Measurements from ENCODE around the gene KIAA1210. TPM values are rescaled to one million over a fixed set of nuclear protein-coding genes. Genes with fewer than 3 reads are reported as not detected.

Gene KIAA1210
- total and polyA plus RNA-seq, 5 experiments from 2014 or later, result not detected

DNA sequence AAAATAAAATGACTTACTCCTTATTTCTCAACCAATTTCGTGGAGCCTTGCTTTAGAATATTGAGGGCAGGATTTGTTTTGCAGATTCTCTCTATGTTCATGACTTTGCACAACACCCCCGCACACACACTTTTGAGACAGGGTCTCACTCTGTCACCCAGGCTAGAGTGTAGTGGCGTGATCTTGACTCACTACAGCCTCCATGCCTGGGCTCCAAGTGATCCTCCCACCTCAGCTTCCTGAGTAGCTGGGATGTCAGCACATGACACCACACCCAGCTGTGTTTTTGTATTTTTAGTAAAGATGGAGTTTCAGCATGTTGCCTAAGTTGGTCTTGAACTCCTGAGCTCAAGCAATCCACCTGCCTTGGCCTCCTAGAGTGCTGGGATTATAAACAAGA, 42.8 kb downstream of the KIAA1210 start:
- no peaks in the 10 kb centered on the region for H3K36me3 Mint-ChIP-seq
- no peaks in the 10 kb centered on the region for H3K9me3 Mint-ChIP-seq
- POLR2A ChIA-PET, result no interaction called here
- no peak for DNase-seq
- no peak overlapping the region for H3K27ac Mint-ChIP-seq
- peaks cover 0 to 2% (median 0%) of the 10 kb centered on the region in 5 donors for H3K27me3 Mint-ChIP-seq
- no peak overlapping the region for H3K4me3 Mint-ChIP-seq
- no peak for ATAC-seq
- peaks cover 0 to 3% (median 0%) of the 10 kb centered on the region in 4 donors for H3K4me1 Mint-ChIP-seq

DNA sequence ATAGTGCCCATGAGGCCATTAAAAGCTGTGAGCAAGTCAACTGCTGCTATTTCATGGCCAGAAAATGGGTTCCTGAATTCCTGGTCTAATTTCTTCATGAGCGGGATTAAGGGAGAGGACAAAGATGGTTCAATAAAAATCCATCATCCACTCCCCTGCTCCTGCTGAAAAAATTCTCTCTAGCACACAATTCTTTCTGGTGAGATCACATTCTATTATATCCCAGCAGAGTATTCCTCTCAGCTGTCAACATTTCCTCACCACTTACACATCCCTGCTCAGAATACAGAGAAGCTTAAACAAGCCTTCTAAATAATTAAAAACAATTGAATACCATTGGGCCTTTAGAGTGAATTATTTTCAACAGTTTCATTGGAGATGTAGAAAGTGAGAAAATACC, 45.3 kb downstream of the KIAA1210 start:
- no peak for DNase-seq
- ATAC-seq, result no peak
- Mint-ChIP-seq H3K4me3 (no peak overlapping the region), H3K9me3 (no peaks in the 10 kb centered on the region), H3K4me1 (no peaks in the 10 kb centered on the region), H3K27ac (no peak overlapping the region), H3K27me3 (peaks cover 0 to 3% (median 0%) of the 10 kb centered on the region in 5 donors), H3K36me3 (no peaks in the 10 kb centered on the region)
- POLR2A ChIA-PET, result no interaction called here

DNA sequence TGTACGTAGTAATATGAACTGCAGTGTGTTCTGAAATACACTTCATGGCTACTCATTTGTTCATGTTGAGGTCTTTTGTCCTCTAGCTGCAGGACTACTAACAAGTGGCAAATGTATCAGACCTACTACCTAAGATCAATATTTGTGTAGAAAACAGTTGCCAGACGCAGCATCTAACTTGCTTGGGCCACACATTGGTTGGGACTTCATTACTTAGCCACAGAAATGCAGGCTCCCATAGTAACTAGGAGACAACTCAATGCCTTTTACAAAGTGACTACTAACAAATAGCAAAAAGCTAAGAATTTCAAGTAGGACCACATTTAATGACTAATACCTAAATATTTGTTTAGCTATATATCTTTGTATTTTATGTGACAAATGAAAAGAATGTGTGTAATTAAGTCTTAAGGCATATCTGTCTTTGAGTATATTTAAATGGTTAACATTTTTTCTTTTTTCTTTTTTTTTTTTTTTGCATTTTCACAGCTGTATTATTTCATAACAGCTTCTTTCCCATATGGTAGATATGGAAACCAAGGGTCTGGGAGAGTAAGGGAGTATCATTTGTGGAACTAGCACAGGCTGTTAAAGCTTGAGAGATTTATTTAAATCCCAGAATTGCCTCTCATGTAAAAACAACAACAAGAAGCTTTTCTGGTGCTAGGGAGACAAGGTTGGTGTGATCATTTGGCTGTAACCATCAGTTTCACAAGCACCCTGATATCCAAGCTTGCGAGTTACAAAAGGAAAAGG, 52.2 kb downstream of the KIAA1210 start:
- POLR2A ChIA-PET, result no interaction called here
- Mint-ChIP-seq H3K4me3 (no peak overlapping the region), H3K4me1 (peaks cover 0 to 9% (median 0%) of the 10 kb centered on the region in 4 donors), H3K9me3 (no peaks in the 10 kb centered on the region), H3K27ac (no peak overlapping the region), H3K36me3 (no peaks in the 10 kb centered on the region), H3K27me3 (peaks cover 0 to 2% (median 0%) of the 10 kb centered on the region in 5 donors)
- ATAC-seq (no peak), DNase-seq (no peak)

DNA sequence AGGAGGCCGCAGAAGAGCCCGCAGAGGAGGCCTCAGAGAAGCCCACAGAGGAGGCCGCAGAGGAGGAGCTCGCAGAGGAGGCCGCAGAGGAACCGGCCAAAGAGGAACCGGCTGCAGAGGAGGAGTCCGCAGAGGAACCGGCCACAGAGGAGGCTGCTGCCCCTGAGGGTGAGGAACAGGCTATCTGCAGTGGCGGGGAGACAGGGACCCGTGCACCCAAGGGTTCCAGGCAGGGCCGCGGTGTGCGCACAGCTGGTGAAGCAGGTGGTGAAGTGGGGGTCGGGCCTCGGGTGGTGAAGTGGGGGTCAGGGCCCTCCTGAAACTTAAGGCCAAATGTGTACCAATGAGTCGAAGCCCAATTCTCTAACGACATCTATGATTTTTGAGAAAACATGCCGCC, 53.7 kb downstream of the KIAA1210 start:
- H3K9me3 Mint-ChIP-seq, result no peaks in the 10 kb centered on the region
- POLR2A ChIA-PET, result no interaction called here
- ATAC-seq (no peak), DNase-seq (no peak)
- no peaks in the 10 kb centered on the region for H3K36me3 Mint-ChIP-seq
- no peaks in the 10 kb centered on the region for H3K27me3 Mint-ChIP-seq
- H3K4me1 Mint-ChIP-seq, result peaks cover 0 to 9% (median 0%) of the 10 kb centered on the region in 4 donors
- H3K27ac Mint-ChIP-seq, result no peak overlapping the region
- H3K4me3 Mint-ChIP-seq, result no peak overlapping the region

DNA sequence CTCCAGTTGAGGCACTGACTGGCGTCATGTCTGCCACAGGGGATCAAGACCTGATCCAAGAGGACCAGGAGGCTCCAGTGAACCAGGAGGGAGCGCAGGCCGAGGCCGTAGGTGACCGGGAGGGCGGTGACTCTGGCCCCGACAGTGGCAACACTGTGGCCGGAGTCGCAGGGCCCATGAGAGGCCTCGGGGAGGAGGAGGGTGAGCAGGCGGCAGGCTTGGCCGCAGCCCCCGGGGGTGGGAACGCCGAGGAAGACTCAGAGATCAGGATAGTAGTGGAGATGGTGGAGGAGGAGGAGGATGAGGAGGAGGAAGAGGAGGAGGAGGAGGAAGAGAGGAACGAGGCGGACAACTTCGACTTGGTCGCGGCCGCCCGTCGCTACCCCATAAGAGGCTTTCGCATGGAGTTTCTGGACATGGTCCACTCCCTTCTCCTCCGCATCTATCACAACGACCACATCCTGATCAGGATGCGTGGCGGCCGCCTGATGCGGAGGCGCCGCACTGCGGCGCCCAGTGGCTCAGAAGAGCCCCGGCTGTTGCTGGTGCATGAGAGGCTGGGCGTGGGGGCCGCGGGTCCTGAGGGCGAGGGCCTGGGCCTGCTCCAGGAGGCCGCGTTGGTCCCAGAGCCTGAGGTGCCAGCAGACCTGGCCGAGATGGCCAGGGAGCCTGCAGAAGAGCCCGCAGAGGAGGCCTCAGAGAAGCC, 54.3 kb downstream of the KIAA1210 start:
- DNase-seq, result no peak
- no peak overlapping the region for H3K27ac Mint-ChIP-seq
- H3K4me3 Mint-ChIP-seq, result no peak overlapping the region
- peaks cover 0 to 9% (median 0%) of the 10 kb centered on the region in 4 donors for H3K4me1 Mint-ChIP-seq
- POLR2A ChIA-PET, result no interaction called here
- no peak for ATAC-seq
- H3K36me3 Mint-ChIP-seq, result no peaks in the 10 kb centered on the region
- no peaks in the 10 kb centered on the region for H3K9me3 Mint-ChIP-seq
- H3K27me3 Mint-ChIP-seq, result no peaks in the 10 kb centered on the region

DNA sequence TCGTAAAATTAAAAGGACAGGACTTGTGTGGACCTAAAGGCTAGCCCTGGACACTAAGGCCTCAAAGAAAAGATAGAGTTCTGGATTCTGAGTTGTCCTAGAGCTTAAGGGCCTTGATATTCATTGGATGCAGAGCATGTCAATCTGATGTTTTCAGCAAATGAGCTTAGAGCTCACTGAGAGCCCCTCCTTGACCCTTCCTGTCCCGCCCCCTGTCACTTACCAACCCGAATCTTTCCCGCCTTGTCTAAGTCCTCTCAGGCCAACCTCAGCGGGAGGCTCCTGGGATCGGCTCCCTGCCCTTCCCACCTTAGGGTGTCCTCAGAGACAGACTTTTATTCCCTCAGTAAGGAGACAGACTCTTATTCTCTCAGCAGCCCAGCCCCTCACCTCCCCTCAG, 54.9 kb downstream of the KIAA1210 start, which contains the start of gene CT47C1:
TSS of gene CT47C1 (plus strand) at position 250 of the 400 bp plus-strand sequence. CDS start 233 bp downstream, outside the sequence.
- Mint-ChIP-seq H3K36me3 (no peaks in the 10 kb centered on the region), H3K4me1 (peaks cover 0 to 9% (median 0%) of the 10 kb centered on the region in 4 donors), H3K27ac (peak within 1 kb of the TSS in 1 of 10 donors; percentile 34), H3K9me3 (no peaks in the 10 kb centered on the region), H3K27me3 (no peaks in the 10 kb centered on the region), H3K4me3 (no peak within 1 kb of the TSS)
- DNase-seq (no peak), ATAC-seq (no peak)
- POLR2A ChIA-PET, result no interaction called here

DNA sequence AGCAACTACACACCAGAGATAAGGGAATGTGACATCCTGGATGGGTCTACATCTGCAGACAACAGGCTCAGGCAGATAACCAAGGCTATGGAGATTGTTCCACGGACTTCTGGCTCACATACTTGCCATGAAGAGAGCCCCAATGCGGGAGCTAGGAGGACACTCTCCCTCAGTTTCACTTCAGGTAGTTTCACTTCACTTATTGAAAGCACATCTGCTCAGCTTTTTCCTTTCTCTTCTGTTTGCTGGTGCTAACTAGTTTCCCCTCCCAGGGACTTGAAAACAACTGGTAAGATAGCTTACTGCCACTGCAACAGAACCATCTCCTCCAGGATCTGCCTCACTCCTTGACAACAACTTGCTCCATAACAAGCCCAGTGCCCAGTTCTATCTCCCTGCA, 56.2 kb downstream of the KIAA1210 start:
- peaks cover 0 to 9% (median 0%) of the 10 kb centered on the region in 4 donors for H3K4me1 Mint-ChIP-seq
- no peaks in the 10 kb centered on the region for H3K9me3 Mint-ChIP-seq
- ATAC-seq (no peak), DNase-seq (no peak)
- POLR2A ChIA-PET, result no interaction called here
- no peaks in the 10 kb centered on the region for H3K27me3 Mint-ChIP-seq
- no peak overlapping the region for H3K27ac Mint-ChIP-seq
- no peak overlapping the region for H3K4me3 Mint-ChIP-seq
- no peaks in the 10 kb centered on the region for H3K36me3 Mint-ChIP-seq

DNA sequence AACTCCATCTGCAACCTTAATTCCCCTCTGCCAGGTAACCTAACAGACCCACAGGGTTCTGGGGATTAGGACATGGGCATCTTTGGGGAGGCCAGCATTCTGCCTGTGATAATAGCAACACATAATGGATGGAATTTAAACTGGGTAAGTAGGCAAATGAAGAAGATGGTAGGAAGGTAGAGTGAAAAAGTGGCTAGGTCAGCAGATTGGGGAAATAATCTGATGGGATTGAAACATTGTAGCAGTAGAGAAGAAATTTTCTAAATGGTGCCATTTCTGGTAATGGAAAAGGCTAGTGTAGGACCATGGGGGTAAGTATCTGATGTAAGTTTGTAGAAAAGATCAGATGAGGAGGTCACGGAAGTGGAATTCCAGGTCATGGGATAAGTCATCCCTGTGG, 57.9 kb downstream of the KIAA1210 start:
- Mint-ChIP-seq H3K27me3 (no peaks in the 10 kb centered on the region), H3K4me1 (peaks cover 0 to 9% (median 0%) of the 10 kb centered on the region in 4 donors), H3K9me3 (no peaks in the 10 kb centered on the region), H3K36me3 (no peaks in the 10 kb centered on the region), H3K4me3 (no peak overlapping the region), H3K27ac (no peak overlapping the region)
- ATAC-seq, result no peak
- POLR2A ChIA-PET, result no interaction called here
- no peak for DNase-seq

DNA sequence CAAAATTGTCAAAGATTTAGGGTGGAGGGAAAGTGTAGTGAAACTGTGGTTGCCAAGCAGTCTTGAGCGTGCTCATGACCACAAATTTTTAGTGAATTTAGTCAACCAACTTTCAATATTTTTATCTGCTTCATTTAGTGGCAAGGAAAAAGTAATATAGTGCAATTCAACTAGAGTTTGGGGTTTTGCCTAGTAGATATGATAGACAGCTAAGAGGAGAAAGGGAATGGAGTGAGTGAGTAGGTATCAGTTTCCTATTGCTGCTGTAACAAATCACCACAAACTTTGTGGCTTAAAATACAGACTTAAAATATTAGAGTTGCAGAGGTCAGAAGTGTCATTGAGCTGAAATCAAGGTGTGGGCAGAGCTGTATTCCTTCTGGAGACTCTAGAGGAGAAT, 58.5 kb downstream of the KIAA1210 start:
- no peak overlapping the region for H3K27ac Mint-ChIP-seq
- H3K36me3 Mint-ChIP-seq, result no peaks in the 10 kb centered on the region
- peaks cover 0 to 9% (median 0%) of the 10 kb centered on the region in 4 donors for H3K4me1 Mint-ChIP-seq
- no peaks in the 10 kb centered on the region for H3K27me3 Mint-ChIP-seq
- POLR2A ChIA-PET, result no interaction called here
- H3K9me3 Mint-ChIP-seq, result no peaks in the 10 kb centered on the region
- DNase-seq, result no peak
- no peak for ATAC-seq
- no peak overlapping the region for H3K4me3 Mint-ChIP-seq

DNA sequence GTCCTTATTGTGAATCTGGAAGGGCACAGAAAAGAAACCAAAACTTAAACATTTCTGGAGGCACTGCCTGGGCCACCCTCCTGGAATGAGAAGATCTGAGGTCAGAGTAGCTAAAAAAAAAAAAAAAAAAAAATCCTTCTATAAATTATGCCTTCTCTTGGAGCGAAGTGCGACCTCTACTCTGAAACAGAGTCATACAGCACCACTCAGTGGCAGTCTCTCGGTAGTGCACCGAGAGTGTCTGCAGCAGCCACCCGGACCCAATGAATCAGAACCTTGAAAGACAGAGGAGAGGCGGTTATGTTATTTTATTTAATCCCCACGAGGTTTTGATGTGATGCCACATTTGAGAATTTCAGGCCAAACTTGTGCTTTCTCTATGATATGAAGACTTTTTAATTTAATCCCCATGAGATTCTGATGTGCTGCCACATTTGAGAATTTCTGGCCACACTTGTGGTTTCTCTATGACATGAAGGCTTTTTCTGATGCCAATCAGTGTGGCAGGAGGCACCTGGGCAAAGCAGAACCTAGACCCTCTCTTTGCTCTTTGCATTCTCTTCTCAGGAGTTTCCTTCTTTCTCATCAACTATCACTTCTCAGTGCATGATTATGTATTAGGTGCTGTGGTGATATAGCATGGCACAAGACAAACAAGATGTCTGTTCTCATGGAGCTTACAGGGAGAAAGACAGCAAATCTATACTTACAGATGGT, 60.4 kb downstream of the KIAA1210 start:
- ATAC-seq, result peak; percentile 62 to 63
- no peaks in the 10 kb centered on the region for H3K27me3 Mint-ChIP-seq
- no peaks in the 10 kb centered on the region for H3K9me3 Mint-ChIP-seq
- no peak overlapping the region for H3K27ac Mint-ChIP-seq
- POLR2A ChIA-PET, result no interaction called here
- peaks cover 0 to 9% (median 0%) of the 10 kb centered on the region in 4 donors for H3K4me1 Mint-ChIP-seq
- peak in 9 of 10 donors; percentile 2 to 63 (median 17) for DNase-seq
- no peak overlapping the region for H3K4me3 Mint-ChIP-seq
- H3K36me3 Mint-ChIP-seq, result no peaks in the 10 kb centered on the region

DNA sequence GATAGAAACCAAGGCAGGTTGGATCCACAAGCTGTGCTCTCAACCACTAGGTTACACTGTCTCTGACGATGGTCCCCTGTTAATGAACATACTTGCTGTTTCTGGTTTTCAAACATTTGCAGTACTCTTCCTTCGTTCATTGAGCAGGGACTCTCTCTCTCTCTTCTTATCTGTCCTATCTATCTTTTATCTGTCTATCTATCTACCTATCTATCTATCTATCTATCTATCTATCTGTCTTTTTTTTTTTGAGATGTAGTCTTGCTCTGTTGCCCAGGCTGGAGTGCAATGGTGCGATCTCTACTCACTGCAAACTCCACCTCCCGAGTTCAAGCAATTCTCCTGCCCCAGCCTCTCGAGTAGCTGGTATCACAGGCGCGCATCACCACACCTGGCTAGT, 64.2 kb downstream of the KIAA1210 start:
- ATAC-seq, result no peak

DNA sequence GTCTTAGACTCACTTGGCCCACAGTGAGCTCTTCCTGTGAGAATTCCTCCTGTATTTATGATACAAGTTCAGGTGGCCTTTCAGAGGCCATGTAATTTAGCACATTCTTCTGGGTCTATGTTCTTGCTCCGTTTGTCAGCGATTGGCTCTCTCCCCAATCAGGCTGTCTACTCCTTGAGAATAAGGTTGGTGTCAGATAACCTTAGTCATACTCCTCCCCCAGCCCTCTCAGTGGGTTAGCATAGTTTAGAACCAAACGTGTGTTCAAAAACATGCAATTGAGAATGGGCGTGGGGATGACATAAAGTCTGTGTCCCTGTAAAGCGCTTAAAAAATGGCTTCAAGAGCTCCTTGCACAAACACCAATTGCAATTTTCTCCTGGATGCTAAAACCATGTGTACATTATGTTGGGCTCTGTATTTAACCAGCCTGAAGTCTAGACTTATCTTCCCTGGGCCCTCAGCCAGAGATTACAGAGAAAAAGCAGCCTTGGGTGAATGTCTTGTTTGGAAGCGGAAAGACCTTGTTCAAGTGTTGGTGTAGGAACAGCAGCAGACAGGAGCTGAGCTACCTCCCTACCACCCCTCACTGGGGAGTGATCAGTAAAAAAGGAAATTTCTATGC, 64.8 kb downstream of the KIAA1210 start:
- ATAC-seq, result no peak
- H3K36me3 Mint-ChIP-seq, result no peaks in the 10 kb centered on the region
- no peaks in the 10 kb centered on the region for H3K9me3 Mint-ChIP-seq
- no peak overlapping the region for H3K27ac Mint-ChIP-seq
- peaks cover 0 to 3% (median 0%) of the 10 kb centered on the region in 5 donors for H3K27me3 Mint-ChIP-seq
- no peak overlapping the region for H3K4me3 Mint-ChIP-seq
- H3K4me1 Mint-ChIP-seq, result no peaks in the 10 kb centered on the region
- DNase-seq, result no peak
- POLR2A ChIA-PET, result no interaction called here

More for the DNA sequence above, 64.2 kb downstream of the KIAA1210 start:
- Mint-ChIP-seq H3K36me3 (no peaks in the 10 kb centered on the region), H3K4me1 (no peaks in the 10 kb centered on the region), H3K27ac (no peak overlapping the region), H3K9me3 (no peaks in the 10 kb centered on the region), H3K4me3 (no peak overlapping the region), H3K27me3 (peaks cover 0 to 3% (median 0%) of the 10 kb centered on the region in 5 donors)
- no peak for DNase-seq
- POLR2A ChIA-PET, result no interaction called here

DNA sequence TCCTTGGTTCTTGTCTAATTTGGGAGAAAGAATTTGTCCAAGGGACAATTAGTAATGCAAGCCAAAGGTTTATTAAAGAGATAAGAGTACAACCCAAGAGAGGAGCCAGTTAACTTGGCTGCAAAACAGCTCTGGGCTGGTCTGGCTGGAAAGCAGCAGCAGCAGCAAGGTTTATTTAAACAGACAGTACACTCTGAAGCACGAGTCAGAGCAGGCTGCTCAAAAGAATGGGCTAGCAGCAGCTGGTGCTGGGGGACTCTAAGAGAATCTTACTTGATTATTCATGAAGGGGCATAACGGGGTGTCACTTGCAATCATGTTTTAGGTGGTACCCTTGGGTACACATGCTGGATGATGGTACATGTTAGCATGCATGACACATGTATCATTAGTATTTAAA, 71.9 kb downstream of the KIAA1210 start:
- H3K27ac Mint-ChIP-seq, result no peak overlapping the region
- H3K4me3 Mint-ChIP-seq, result no peak overlapping the region
- peaks cover 0 to 3% (median 0%) of the 10 kb centered on the region in 5 donors for H3K27me3 Mint-ChIP-seq
- H3K4me1 Mint-ChIP-seq, result no peaks in the 10 kb centered on the region
- POLR2A ChIA-PET, result no interaction called here
- H3K36me3 Mint-ChIP-seq, result no peaks in the 10 kb centered on the region
- H3K9me3 Mint-ChIP-seq, result no peaks in the 10 kb centered on the region
- DNase-seq, result no peak
- ATAC-seq, result no peak

All from naive thymus-derived CD8-positive, alpha-beta T cell (primary cell).